Measurements from ENCODE around the gene HHATL. TPM values are rescaled to one million over a fixed set of nuclear protein-coding genes. Genes with fewer than 3 reads are reported as not detected.

The HHATL gene
- total RNA-seq, 1 experiment from 2014 or later = not detected

- intact Hi-C loops (cut with micrococcal nuclease; ENCODE audit: unreplicated experiment) = no loop called here
These were observed 9.1 kb upstream of the HHATL start for GRCh38 chr3:42711491-42712343.

DNA sequence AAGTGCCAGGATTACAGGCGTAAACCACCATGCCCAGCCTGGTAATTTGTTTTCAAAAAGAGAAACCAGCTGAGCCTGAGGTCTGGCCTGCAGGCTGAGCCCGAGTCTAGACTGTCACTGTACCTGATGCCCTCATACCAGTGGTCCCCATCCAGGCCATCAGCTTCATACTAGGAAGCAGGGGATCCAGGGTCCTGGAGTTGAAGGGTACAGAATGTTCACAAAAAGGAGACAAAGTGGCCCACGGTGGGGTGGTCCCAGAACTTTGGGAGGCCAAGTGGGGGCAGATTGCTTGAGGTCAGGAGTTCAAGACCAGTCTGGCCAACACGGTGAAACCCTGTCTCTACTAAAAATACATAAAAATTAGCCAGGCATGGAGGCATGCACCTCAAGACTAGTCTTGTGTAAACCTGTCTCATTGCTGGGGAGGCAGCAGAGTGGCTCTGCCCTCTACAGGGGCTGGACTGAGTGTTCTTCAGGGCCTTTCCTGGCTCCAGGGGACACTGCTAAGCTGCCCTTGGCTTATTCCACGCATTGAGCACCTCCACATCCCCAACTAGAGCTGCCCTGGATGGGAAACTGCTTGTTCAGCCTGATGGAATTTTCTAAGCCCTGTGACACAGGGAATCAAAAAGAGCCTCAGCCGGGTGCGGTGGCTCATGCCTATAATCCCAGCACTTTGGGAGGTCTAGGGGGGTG lies 7.9 kb upstream of the HHATL start:
- Histone ChIP-seq H3K36me3 (ENCODE audit: control insufficient read depth, insufficient read depth, low read length) (no peaks in the 10 kb centered on the region), H3K9me3 (ENCODE audit: control insufficient read depth, insufficient read depth, low read depth, low read length) (no peaks in the 10 kb centered on the region), H3K27me3 (ENCODE audit: control insufficient read depth, insufficient read depth, low read length) (no peaks in the 10 kb centered on the region), H3K27ac (ENCODE audit: low read length) (no peak overlapping the region), H3K4me1 (ENCODE audit: control insufficient read depth, insufficient read depth, low read length) (no peaks in the 10 kb centered on the region), H3K4me3 (ENCODE audit: low read depth in 2 of 2, low read length in 2 of 2) (no peak overlapping the region)
- in situ Hi-C loops (cut with HindIII; ENCODE audit: low pct_unique_long_range_greater_than_20kb, low sequenced_read_pairs) = no loop called here
- TF ChIP-seq SIN3A (IDR thresholded peaks at IDR 0.05; ENCODE audit: borderline replicate concordance, insufficient read depth, low read depth, low read length) (no peak), TCF7L2 (IDR thresholded peaks at IDR 0.05; ENCODE audit: low read depth, low read length) (no peak), POLR2AphosphoS5 (IDR thresholded peaks at IDR 0.05; ENCODE audit: low read depth, low read length) (no peak), REST (IDR thresholded peaks at IDR 0.05; ENCODE audit: insufficient read depth in 1 of 2, low read depth in 2 of 2, low read length in 1 of 2) (no peak)
- TF ChIP-seq, protein P1, sequence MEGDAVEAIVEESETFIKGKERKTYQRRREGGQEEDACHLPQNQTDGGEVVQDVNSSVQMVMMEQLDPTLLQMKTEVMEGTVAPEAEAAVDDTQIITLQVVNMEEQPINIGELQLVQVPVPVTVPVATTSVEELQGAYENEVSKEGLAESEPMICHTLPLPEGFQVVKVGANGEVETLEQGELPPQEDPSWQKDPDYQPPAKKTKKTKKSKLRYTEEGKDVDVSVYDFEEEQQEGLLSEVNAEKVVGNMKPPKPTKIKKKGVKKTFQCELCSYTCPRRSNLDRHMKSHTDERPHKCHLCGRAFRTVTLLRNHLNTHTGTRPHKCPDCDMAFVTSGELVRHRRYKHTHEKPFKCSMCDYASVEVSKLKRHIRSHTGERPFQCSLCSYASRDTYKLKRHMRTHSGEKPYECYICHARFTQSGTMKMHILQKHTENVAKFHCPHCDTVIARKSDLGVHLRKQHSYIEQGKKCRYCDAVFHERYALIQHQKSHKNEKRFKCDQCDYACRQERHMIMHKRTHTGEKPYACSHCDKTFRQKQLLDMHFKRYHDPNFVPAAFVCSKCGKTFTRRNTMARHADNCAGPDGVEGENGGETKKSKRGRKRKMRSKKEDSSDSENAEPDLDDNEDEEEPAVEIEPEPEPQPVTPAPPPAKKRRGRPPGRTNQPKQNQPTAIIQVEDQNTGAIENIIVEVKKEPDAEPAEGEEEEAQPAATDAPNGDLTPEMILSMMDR (IDR thresholded peaks at IDR 0.05) = no peak
- ATAC-seq = no peak
- no peak for DNase-seq (ENCODE audit: low read depth, low spot score)
- POLR2A ChIA-PET = no interaction called here
- BruUV-seq (replicated peaks) = no TSS peak
- intact Hi-C loops (cut with micrococcal nuclease; ENCODE audit: unreplicated experiment) = no loop called here
- CTCF ChIA-PET = no interaction called here

More at GRCh38 chr3:42711491-42712343, 9.1 kb upstream of the HHATL start:
- Histone ChIP-seq H3K9me3 (ENCODE audit: control insufficient read depth, insufficient read depth, low read depth, low read length) (no peaks in the 10 kb centered on the region), H3K36me3 (ENCODE audit: control insufficient read depth, insufficient read depth, low read length) (no peaks in the 10 kb centered on the region), H3K4me1 (ENCODE audit: control insufficient read depth, insufficient read depth, low read length) (no peaks in the 10 kb centered on the region), H3K27me3 (ENCODE audit: control insufficient read depth, insufficient read depth, low read length) (no peaks in the 10 kb centered on the region), H3K4me3 (ENCODE audit: low read depth in 2 of 2, low read length in 2 of 2) (no peak overlapping the region), H3K27ac (ENCODE audit: low read length) (no peak overlapping the region)
- CTCF ChIA-PET = interaction anchor here (0.5 to 0.7 kb wide), 3 partner anchors 11 to 46 kb away, joined by 3 to 6 read pairs (median 3); no protein-coding TSS in a partner anchor
- BruUV-seq (replicated peaks) = no TSS peak
- POLR2A ChIA-PET = no interaction called here
- in situ Hi-C loops (cut with HindIII; ENCODE audit: low pct_unique_long_range_greater_than_20kb, low sequenced_read_pairs) = no loop called here
- ATAC-seq = peak; percentile 65; the same call in 1 of the 2 replicates
- DNase-seq (ENCODE audit: low read depth, low spot score) = no peak
- TF ChIP-seq, protein P1 (IDR thresholded peaks at IDR 0.05) = no peak
- no peak for TF ChIP-seq SIN3A (IDR thresholded peaks at IDR 0.05; ENCODE audit: borderline replicate concordance, insufficient read depth, low read depth, low read length)
- TF ChIP-seq TCF7L2 (IDR thresholded peaks at IDR 0.05; ENCODE audit: low read depth, low read length) = no peak
- TF ChIP-seq POLR2AphosphoS5 (IDR thresholded peaks at IDR 0.05; ENCODE audit: low read depth, low read length) = no peak
- TF ChIP-seq REST (IDR thresholded peaks at IDR 0.05; ENCODE audit: insufficient read depth in 1 of 2, low read depth in 2 of 2, low read length in 1 of 2) = no peak

Data from Panc1 (cell line).